ENCODE results near the gene TAS2R13. TPM values are rescaled to one million over a fixed set of nuclear protein-coding genes. Genes with fewer than 3 reads are reported as not detected.

TAS2R13 gene
- total and polyA plus RNA-seq, 2 donors from 2014 or later: 2.8 TPM; not detected in 1

DNA sequence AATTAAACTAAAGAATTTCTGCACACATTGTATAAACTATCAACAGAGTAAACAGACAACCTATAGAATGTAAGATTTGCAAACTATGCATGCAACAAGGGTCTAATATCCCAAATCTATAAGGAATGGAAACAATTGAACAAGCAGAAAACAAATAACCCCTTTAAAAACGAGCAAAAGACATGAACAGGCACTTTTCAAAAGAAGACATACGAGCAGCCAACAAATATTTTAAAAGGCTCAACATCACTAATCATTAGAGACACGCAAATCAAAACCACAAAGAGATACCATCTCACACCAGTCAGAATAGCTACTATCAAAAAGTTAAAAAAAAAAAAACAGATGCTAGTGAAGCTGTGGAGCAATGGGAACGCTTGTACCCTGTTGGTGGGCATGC is 4.7 kb downstream of the TAS2R13 start:
- no peaks in the 10 kb centered on the region for H3K27me3 ChIP-seq (ENCODE audit: control insufficient read depth, insufficient read depth, low read length)
- no peak overlapping the region for H3K9ac ChIP-seq (ENCODE audit: low read length in 3 of 3)
- intact Hi-C loops (cut with DNase I): no loop called here
- FAIRE-seq (no peak), DNase-seq (no peak)
- no peaks in the 10 kb centered on the region for H3K4me1 ChIP-seq (ENCODE audit: control insufficient read depth in 2 of 3, insufficient read depth in 2 of 3, low read depth in 1 of 3, low read length in 3 of 3)
- TF ChIP-seq, protein P1, sequence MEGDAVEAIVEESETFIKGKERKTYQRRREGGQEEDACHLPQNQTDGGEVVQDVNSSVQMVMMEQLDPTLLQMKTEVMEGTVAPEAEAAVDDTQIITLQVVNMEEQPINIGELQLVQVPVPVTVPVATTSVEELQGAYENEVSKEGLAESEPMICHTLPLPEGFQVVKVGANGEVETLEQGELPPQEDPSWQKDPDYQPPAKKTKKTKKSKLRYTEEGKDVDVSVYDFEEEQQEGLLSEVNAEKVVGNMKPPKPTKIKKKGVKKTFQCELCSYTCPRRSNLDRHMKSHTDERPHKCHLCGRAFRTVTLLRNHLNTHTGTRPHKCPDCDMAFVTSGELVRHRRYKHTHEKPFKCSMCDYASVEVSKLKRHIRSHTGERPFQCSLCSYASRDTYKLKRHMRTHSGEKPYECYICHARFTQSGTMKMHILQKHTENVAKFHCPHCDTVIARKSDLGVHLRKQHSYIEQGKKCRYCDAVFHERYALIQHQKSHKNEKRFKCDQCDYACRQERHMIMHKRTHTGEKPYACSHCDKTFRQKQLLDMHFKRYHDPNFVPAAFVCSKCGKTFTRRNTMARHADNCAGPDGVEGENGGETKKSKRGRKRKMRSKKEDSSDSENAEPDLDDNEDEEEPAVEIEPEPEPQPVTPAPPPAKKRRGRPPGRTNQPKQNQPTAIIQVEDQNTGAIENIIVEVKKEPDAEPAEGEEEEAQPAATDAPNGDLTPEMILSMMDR (IDR thresholded peaks at IDR 0.05; ENCODE audit: borderline replicate concordance, extremely low read depth, insufficient read depth): no peak
- no peak overlapping the region for H3K4me3 ChIP-seq (ENCODE audit: low read length in 3 of 3)
- H3K36me3 ChIP-seq (ENCODE audit: control insufficient read depth in 2 of 3, insufficient read depth in 3 of 3, low read length in 3 of 3): no peaks in the 10 kb centered on the region
- peaks cover 0 to 12% (median 0%) of the 10 kb centered on the region in 3 donors for H3K9me3 ChIP-seq (ENCODE audit: control insufficient read depth in 2 of 3, insufficient read depth in 1 of 3, low read length in 3 of 3)
- no peak overlapping the region for H3K27ac ChIP-seq (ENCODE audit: low read depth in 2 of 2, low read length in 2 of 2)

DNA sequence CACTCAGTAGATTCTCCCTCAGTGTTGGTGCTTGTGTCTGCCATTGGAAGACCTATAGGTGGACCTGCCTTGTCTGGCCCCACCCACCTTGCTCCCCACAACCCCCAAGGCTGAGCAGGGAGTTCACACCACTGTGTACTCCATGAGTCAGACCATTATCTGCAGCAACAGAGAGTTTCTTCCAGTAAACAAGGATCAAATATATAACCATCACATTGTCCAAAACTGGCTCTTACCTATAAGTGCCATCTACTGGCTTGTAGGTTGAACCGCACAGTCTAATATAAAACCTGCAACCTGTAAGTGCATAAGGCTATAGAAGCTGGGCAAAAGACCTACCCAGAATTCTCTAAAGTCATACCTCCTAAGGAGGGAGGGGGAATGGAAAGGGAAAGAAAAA is 7.9 kb downstream of the TAS2R13 start:
- Histone ChIP-seq H3K9ac (ENCODE audit: low read length in 3 of 3) (no peak overlapping the region), H3K4me1 (ENCODE audit: control insufficient read depth in 2 of 3, insufficient read depth in 2 of 3, low read depth in 1 of 3, low read length in 3 of 3) (no peaks in the 10 kb centered on the region)

DNA sequence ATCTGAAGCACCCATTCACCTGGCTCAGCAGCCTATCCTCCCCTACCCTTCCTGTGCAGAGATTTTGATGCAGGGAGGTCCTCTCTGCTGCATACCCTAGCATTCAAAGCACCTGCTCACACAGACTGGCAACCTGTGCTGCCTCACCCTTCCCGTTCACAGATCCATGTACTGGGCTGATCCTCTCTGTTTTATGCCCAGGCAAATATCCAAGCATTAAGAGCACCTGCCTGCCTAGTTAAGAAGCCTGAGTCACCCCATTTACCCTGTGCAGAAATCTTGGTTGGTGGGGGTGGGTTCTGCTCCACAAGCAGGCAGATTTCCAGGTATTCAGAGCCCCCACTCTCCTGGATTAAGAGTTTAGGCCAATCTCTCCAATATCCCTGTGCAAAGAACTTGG is 8.4 kb downstream of the TAS2R13 start:
- TF ChIP-seq, protein P1 (IDR thresholded peaks at IDR 0.05; ENCODE audit: borderline replicate concordance, extremely low read depth, insufficient read depth): no peak
- no peak for DNase-seq
- Histone ChIP-seq H3K27me3 (ENCODE audit: control insufficient read depth, insufficient read depth, low read length) (no peaks in the 10 kb centered on the region), H3K9ac (ENCODE audit: low read length in 3 of 3) (no peak overlapping the region), H3K4me3 (ENCODE audit: low read length in 3 of 3) (no peak overlapping the region), H3K9me3 (ENCODE audit: control insufficient read depth in 2 of 3, insufficient read depth in 1 of 3, low read length in 3 of 3) (peaks cover 0 to 12% (median 0%) of the 10 kb centered on the region in 3 donors), H3K27ac (ENCODE audit: low read depth in 2 of 2, low read length in 2 of 2) (no peak overlapping the region), H3K4me1 (ENCODE audit: control insufficient read depth in 2 of 3, insufficient read depth in 2 of 3, low read depth in 1 of 3, low read length in 3 of 3) (no peaks in the 10 kb centered on the region), H3K36me3 (ENCODE audit: control insufficient read depth in 2 of 3, insufficient read depth in 3 of 3, low read length in 3 of 3) (no peaks in the 10 kb centered on the region)
- intact Hi-C loops (cut with DNase I): no loop called here
- FAIRE-seq: no peak

More for the DNA sequence above, 7.9 kb downstream of the TAS2R13 start:
- no peaks in the 10 kb centered on the region for H3K27me3 ChIP-seq (ENCODE audit: control insufficient read depth, insufficient read depth, low read length)
- FAIRE-seq: no peak
- H3K27ac ChIP-seq (ENCODE audit: low read depth in 2 of 2, low read length in 2 of 2): no peak overlapping the region
- no peak for DNase-seq
- no peak overlapping the region for H3K4me3 ChIP-seq (ENCODE audit: low read length in 3 of 3)
- no peaks in the 10 kb centered on the region for H3K36me3 ChIP-seq (ENCODE audit: control insufficient read depth in 2 of 3, insufficient read depth in 3 of 3, low read length in 3 of 3)
- TF ChIP-seq, protein P1 (IDR thresholded peaks at IDR 0.05; ENCODE audit: borderline replicate concordance, extremely low read depth, insufficient read depth): no peak
- intact Hi-C loops (cut with DNase I): no loop called here
- H3K9me3 ChIP-seq (ENCODE audit: control insufficient read depth in 2 of 3, insufficient read depth in 1 of 3, low read length in 3 of 3): peaks cover 0 to 12% (median 0%) of the 10 kb centered on the region in 3 donors

DNA sequence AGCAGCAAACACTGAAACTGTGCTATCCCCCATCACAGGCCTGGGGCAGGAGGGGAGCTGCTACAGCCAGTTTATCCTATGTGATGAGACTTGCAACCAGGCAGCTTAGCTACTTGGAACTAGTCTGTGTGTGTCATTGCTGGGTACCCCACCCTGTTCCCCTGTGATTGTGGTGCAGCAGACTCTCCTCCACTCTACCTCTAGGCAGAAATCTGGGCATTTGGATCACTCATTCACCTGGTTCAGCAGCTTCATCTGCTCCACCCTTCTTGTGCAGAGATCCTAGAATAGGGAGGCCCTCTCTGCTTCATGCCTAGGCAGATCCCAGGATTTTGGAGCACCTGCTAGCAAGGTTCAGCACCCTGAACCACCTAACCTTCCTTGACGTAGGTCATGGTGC is 8.8 kb downstream of the TAS2R13 start:
- H3K9ac ChIP-seq (ENCODE audit: low read length in 3 of 3): no peak overlapping the region
- intact Hi-C loops (cut with DNase I): no loop called here
- no peak overlapping the region for H3K27ac ChIP-seq (ENCODE audit: low read depth in 2 of 2, low read length in 2 of 2)
- no peak overlapping the region for H3K4me3 ChIP-seq (ENCODE audit: low read length in 3 of 3)
- TF ChIP-seq, protein P1 (IDR thresholded peaks at IDR 0.05; ENCODE audit: borderline replicate concordance, extremely low read depth, insufficient read depth): no peak
- DNase-seq: no peak
- no peaks in the 10 kb centered on the region for H3K27me3 ChIP-seq (ENCODE audit: control insufficient read depth, insufficient read depth, low read length)
- no peaks in the 10 kb centered on the region for H3K36me3 ChIP-seq (ENCODE audit: control insufficient read depth in 2 of 3, insufficient read depth in 3 of 3, low read length in 3 of 3)
- peaks cover 0 to 12% (median 0%) of the 10 kb centered on the region in 3 donors for H3K9me3 ChIP-seq (ENCODE audit: control insufficient read depth in 2 of 3, insufficient read depth in 1 of 3, low read length in 3 of 3)
- no peaks in the 10 kb centered on the region for H3K4me1 ChIP-seq (ENCODE audit: control insufficient read depth in 2 of 3, insufficient read depth in 2 of 3, low read depth in 1 of 3, low read length in 3 of 3)
- FAIRE-seq: no peak

All from kidney (tissue), 14 donors.